GM18951 (cell line): ENCODE data around the gene MEIOC.
"Not testable (repeated sequence)": the region's sequence is repeated elsewhere in the genome, so short reads cannot be mapped to it uniquely, and the experiment has no call there.

Source experiments
- POLR2A ChIP-seq: IDR thresholded peaks from 4 replicates; pipeline ENCODE4 v1.6.1; 2011; ENCODE audit warnings: mild to moderate bottlenecking; ENCODE audit not compliant: insufficient read length, insufficient read depth; ENCODE audit errors: extremely low read depth
- in situ Hi-C: fragments of 300-500 bp; cut with MboI; formaldehyde crosslinking; loops from one replicate; pipeline ENCODE4 v1.12.0; 2022; ENCODE audit warnings: low sequenced_read_pairs, mixed read lengths, inconsistent platforms; ENCODE audit not compliant: unreplicated experiment

MEIOC gene

GRCh38 chr17:44655983-44656710 is at the start of gene MEIOC:
TSS of gene MEIOC (plus strand) at chr17:44656468. CDS start at chr17:44656614, 146 bp downstream.
- in situ Hi-C loops: no loop called here

GRCh38 chr17:44606658-44607057 is 49.6 kb upstream of the MEIOC start:
- TF ChIP-seq POLR2A: no peak
- in situ Hi-C loops: no loop called here

More at GRCh38 chr17:44655983-44656710, at the start of gene MEIOC:
- no peak for TF ChIP-seq POLR2A

GRCh38 chr17:44607836-44608690 is 48.2 kb upstream of the MEIOC start:
- in situ Hi-C loops: no loop called here

GRCh38 chr17:44608727-44609435 is 47.4 kb upstream of the MEIOC start:
- in situ Hi-C loops: no loop called here

More at GRCh38 chr17:44607836-44608690, 48.2 kb upstream of the MEIOC start:
- no peak for TF ChIP-seq POLR2A

GRCh38 chr17:44610331-44610730 is 45.9 kb upstream of the MEIOC start:
- in situ Hi-C loops: no loop called here
- no peak for TF ChIP-seq POLR2A

More at GRCh38 chr17:44608727-44609435, 47.4 kb upstream of the MEIOC start:
- no peak for TF ChIP-seq POLR2A

- in situ Hi-C loops: no loop called here
- no peak for TF ChIP-seq POLR2A
These were observed 45.4 kb upstream of the MEIOC start for GRCh38 chr17:44610871-44611270.

GRCh38 chr17:44614862-44615261 is 41.4 kb upstream of the MEIOC start:
- TF ChIP-seq POLR2A: no peak
- in situ Hi-C loops: no loop called here

GRCh38 chr17:44618652-44619051 is 37.6 kb upstream of the MEIOC start:
- in situ Hi-C loops: not testable (repeated sequence)

GRCh38 chr17:44623070-44623725 is 33.1 kb upstream of the MEIOC start:
- TF ChIP-seq POLR2A: no peak
- in situ Hi-C loops: no loop called here

- in situ Hi-C loops: no loop called here
- no peak for TF ChIP-seq POLR2A
These were observed 28.6 kb upstream of the MEIOC start for GRCh38 chr17:44627513-44628242.

GRCh38 chr17:44628243-44629188 is 27.8 kb upstream of the MEIOC start:
- in situ Hi-C loops: no loop called here
- peak; percentile 41 for TF ChIP-seq POLR2A
